K562 (cell line): Measurements from ENCODE around the gene AP1B1. TPM values are rescaled to one million over a fixed set of nuclear protein-coding genes. Genes with fewer than 3 reads are reported as not detected.

Source experiments
- ATAC-seq: fragments of 200-7000 bp; cut with Tn5 transposase; 3 replicates; pipeline ENCODE4 v1.9.1; 2020; ENCODE audit warnings: moderate library complexity
- BruUV-seq: library from RNA; stranded (reverse); fragments of 400-500 nt; replicated peaks from 2 replicates; lab custom pipeline; 2021; lab: Mats Ljungman, UMichigan
- CTCF ChIA-PET: fragments of 300-600 bp; formaldehyde crosslinking; extraction: SDS; loops from one replicate; lab custom pipeline; 2021; ENCODE audit warnings: low intra/inter-chr PET ratio; lab: Yijun Ruan, JAX
- POLR2A ChIA-PET: fragments of 300-600, 350-650 bp; sonication (Branson Sonifier 250); formaldehyde crosslinking; extraction: SDS; loops from one replicate; lab custom pipeline; 2021; ENCODE audit warnings: antibody characterized with exemption, inconsistent platforms; lab: Yijun Ruan, JAX
- DNase-seq, 4 experiments: peaks; one replicate each; pipeline versions ENCODE4 v3.0.0 to v3.0.0-alpha.2; 2011 to 2018; ENCODE audit warnings: low spot score in 3 of 4, mixed read lengths in 3 of 4; ENCODE audit errors: extremely low read depth in 1 of 4
- FAIRE-seq: peaks from 2 replicates; lab custom pipeline; 2011; peaks lifted over from hg19 to GRCh38; lab: Jason Lieb, UNC
- H2AFZ ChIP-seq: 2 replicates; pipeline ENCODE4 v1.6.0; 2011; ENCODE audit warnings: low read depth, low read length, control low read depth, inconsistent platforms
- H3K27ac ChIP-seq: fragments of 200-600 bp; 3 replicates; pipeline ENCODE4 v1.8.0; 2011; ENCODE audit warnings: low read depth, mild to moderate bottlenecking, control low read depth, inconsistent platforms, low read length, moderate library complexity, mixed read lengths; ENCODE audit errors: extremely low read depth
- H3K27me3 ChIP-seq, 2 experiments: fragments of 300-600 bp in 1 of 2; 2 replicates in 1 of 2; 3 replicates in 1 of 2; pipeline versions ENCODE4 v1.6.0 to v1.8.0; 2011; ENCODE audit warnings: inconsistent platforms in 2 of 2, low read length in 2 of 2, mild to moderate bottlenecking in 1 of 2, mixed read lengths in 1 of 2, moderate library complexity in 1 of 2; ENCODE audit not compliant: control insufficient read depth in 2 of 2, insufficient read depth in 2 of 2
- H3K36me3 ChIP-seq: fragments of 300-600 bp; 3 replicates; pipeline ENCODE4 v1.8.0; 2011; ENCODE audit warnings: mild to moderate bottlenecking, low read length, inconsistent platforms; ENCODE audit not compliant: control insufficient read depth, insufficient read depth
- H3K4me1 ChIP-seq, 2 experiments: fragments of 200-600 bp in 1 of 2; replicated peaks in 1 of 2; 2 replicates in 1 of 2; 3 replicates in 1 of 2; pipeline versions ENCODE4 v1.5.1 to v1.8.0; 2011; ENCODE audit warnings: inconsistent platforms in 2 of 2, low read length in 2 of 2, mild to moderate bottlenecking in 1 of 2, mixed read lengths in 1 of 2, moderate library complexity in 1 of 2; ENCODE audit not compliant: control insufficient read depth in 2 of 2, insufficient read depth in 2 of 2
- H3K4me2 ChIP-seq: 2 replicates; pipeline ENCODE4 v1.6.1; 2011; ENCODE audit warnings: low read length, control low read depth, inconsistent platforms, mixed read lengths; ENCODE audit not compliant: insufficient read depth
- H3K4me3 ChIP-seq: fragments of 200-600 bp; sonication (generic), shearing (Covaris generic); 2 replicates; pipeline ENCODE4 v1.5.1; 2016; ENCODE audit warnings: control low read depth, inconsistent platforms
- H3K79me2 ChIP-seq: fragments of 200-600 bp; 3 replicates; pipeline ENCODE4 v1.8.0; 2011; ENCODE audit warnings: low read length, inconsistent platforms; ENCODE audit not compliant: control insufficient read depth, insufficient read depth
- H3K9ac ChIP-seq, 2 experiments: 2 replicates each; pipeline versions ENCODE4 v1.6.0 to v1.6.1; 2011; ENCODE audit warnings: low read depth in 2 of 2, low read length in 2 of 2, control low read depth in 1 of 2, inconsistent platforms in 1 of 2, mild to moderate bottlenecking in 1 of 2, mixed read lengths in 1 of 2; ENCODE audit not compliant: insufficient read depth in 1 of 2
- H3K9me1 ChIP-seq: one replicate; pipeline ENCODE4 v1.6.0; 2011; ENCODE audit warnings: inconsistent platforms, mild to moderate bottlenecking, low read length, moderate library complexity; ENCODE audit not compliant: control insufficient read depth, insufficient read depth
- H3K9me3 ChIP-seq: replicated peaks from 2 replicates; pipeline ENCODE4 v1.5.1; 2011; ENCODE audit warnings: low read depth, low read length, inconsistent platforms; ENCODE audit not compliant: control insufficient read depth, insufficient read depth
- H4K20me1 ChIP-seq: replicated peaks from 2 replicates; pipeline ENCODE4 v1.6.1; 2011; ENCODE audit warnings: low read length, inconsistent platforms, mixed read lengths; ENCODE audit not compliant: control insufficient read depth, insufficient read depth
- FOXA3 ChIP-seq, 2 experiments: fragments of 450-650 bp in 1 of 2; sonication (generic) in 1 of 2; formaldehyde crosslinking; IDR thresholded peaks in 1 of 2; conservative IDR thresholded peaks in 1 of 2; 2 replicates each; pipeline versions ENCODE4 v1.4.0 to v1.8.0; 2020 to 2022; ENCODE audit warnings: mild to moderate bottlenecking in 2 of 2, missing genetic modification reagents in 1 of 2
- HINFP ChIP-seq: fragments of 450-650 bp; conservative IDR thresholded peaks from 2 replicates; pipeline ENCODE4 v1.6.1; 2016; ENCODE audit warnings: missing genetic modification characterization, low read depth, mild to moderate bottlenecking, control low read depth, missing compliant biosample characterization
- MCM2 ChIP-seq: fragments of 450-650 bp; IDR thresholded peaks from 2 replicates; pipeline ENCODE4 v1.6.1; 2017; ENCODE audit warnings: low read depth, mild to moderate bottlenecking
- MYC ChIP-seq, 2 experiments: fragments of 250-450 bp in 1 of 2; sonication (Bioruptor Pico) in 1 of 2; IDR thresholded peaks; 2 replicates each; pipeline versions ENCODE4 v1.5.1 to v1.6.1; 2012 to 2021; ENCODE audit warnings: low read depth in 2 of 2, borderline replicate concordance in 1 of 2, improper control_type of control experiment in 1 of 2, low read length in 1 of 2, mild to moderate bottlenecking in 1 of 2, moderate library complexity in 1 of 2
- RFX1 ChIP-seq: fragments of 450-650 bp; IDR thresholded peaks from 2 replicates; pipeline ENCODE4 v1.6.1; 2016; ENCODE audit warnings: mild to moderate bottlenecking, moderate library complexity
- SMARCB1 ChIP-seq: IDR thresholded peaks from 2 replicates; pipeline ENCODE4 v1.6.1; 2011; ENCODE audit warnings: improper control_type of control experiment, low read depth; ENCODE audit not compliant: insufficient read length
- SP1 ChIP-seq: sonication (generic); formaldehyde crosslinking; IDR thresholded peaks from 2 replicates; pipeline ENCODE4 v1.8.1; 2022; ENCODE audit warnings: mild to moderate bottlenecking, missing genetic modification reagents
- TRIM25 ChIP-seq: fragments of 450-650 bp; IDR thresholded peaks from 2 replicates; pipeline ENCODE4 v1.7.0; 2016; ENCODE audit warnings: borderline replicate concordance
- ZNF274 ChIP-seq: IDR thresholded peaks from 2 replicates; pipeline ENCODE4 v1.6.1; 2011; ENCODE audit warnings: low read depth, mild to moderate bottlenecking, low read length, moderate library complexity, borderline replicate concordance
- WGBS: fragments of 100-300 bp; shearing (Covaris generic); methylation state at CpG from one replicate; pipeline ENCODE4 v1.1.6; 2016; ENCODE audit warnings: low coverage, mixed read lengths; ENCODE audit not compliant: insufficient coverage; ENCODE audit errors: missing lambda C conversion rate; 5-methylcytosine and 5-hydroxymethylcytosine counted together
- in situ Hi-C: fragments of 300-500 bp; cut with MboI; formaldehyde crosslinking; loops from 4 replicates; pipeline ENCODE4 v1.15.0; 2018; ENCODE audit warnings: inconsistent platforms, mixed read lengths
- intact Hi-C: fragments of 100-400 bp; cut with micrococcal nuclease; formaldehyde crosslinking; loops from 2 replicates; pipeline ENCODE4 v1.14.2; 2022
- polyA plus RNA-seq, 8 experiments: library from polyadenylated mRNA; depleted of rRNA in 4 of 8; stranded (reverse) in 5 of 8; unstranded in 3 of 8; fragments of >200 nt; fragmentation: Nextera tagmentation in 2 of 8; fragmentation: Illumina TruSeq in 1 of 8; extraction: Ambion mirVana in 2 of 8; extraction: Trizol in 1 of 8; gene quantifications; 2 replicates each; pipeline versions ENCODE4 v1.2.1 to v1.2.3, GENCODE V29; 2011 to 2014; ENCODE audit warnings: inconsistent platforms in 1 of 8, missing spikeins in 1 of 8
- total RNA-seq, 7 experiments: library from RNA; depleted of rRNA in 6 of 7; stranded (reverse); fragments of >200 nt in 6 of 7; fragmentation: Illumina TruSeq in 2 of 7; extraction: Trizol in 2 of 7; gene quantifications; 2 replicates each; pipeline versions ENCODE4 v1.2.1 to v1.2.3, GENCODE V29; 2011 to 2021; ENCODE audit warnings: low replicate concordance in 1 of 7

Gene AP1B1
- total and polyA plus RNA-seq, 9 of the 15 experiments (the other 6 are each of a cell fraction or from before 2014, with no cell fraction given), result 1.2 to 60.9 (median 30.1) TPM

GRCh38 chr22:29292379-29292778 lies 96.0 kb downstream of the AP1B1 start:
- ATAC-seq (no peak), FAIRE-seq (no peak)
- no TSS peak for BruUV-seq
- H3K36me3 ChIP-seq, result peaks cover 99% of the 10 kb centered on the region
- 0 out of 2 replicates have a peak, but pooled peaks cover 2% of the 10 kb centered on the region for H4K20me1 ChIP-seq
- POLR2A ChIA-PET, result no interaction called here
- H3K4me3 ChIP-seq, result no peak overlapping the region
- TF ChIP-seq MYC (IDR thresholded peaks at IDR 0.05; ENCODE audit: low read depth, low read length) (no peak), MYC (CRISPR knock-in tag; IDR thresholded peaks at IDR 0.05; ENCODE audit: borderline replicate concordance, low read depth) (no peak), SMARCB1 (no peak)
- TF ChIP-seq, all 486 proteins: peak for 0
- no peak for DNase-seq
- H3K4me1 ChIP-seq, result no peaks in the 10 kb centered on the region
- no peaks in the 10 kb centered on the region for H3K9me1 ChIP-seq
- no peak overlapping the region for H3K4me2 ChIP-seq
- H3K9me3 ChIP-seq, result no peaks in the 10 kb centered on the region
- intact Hi-C loops, result no loop called here
- peaks cover 27% of the 10 kb centered on the region; the same call in 2 of the 3 replicates for H3K79me2 ChIP-seq
- in situ Hi-C loops, result no loop called here
- no peak overlapping the region for H2AFZ ChIP-seq
- no peaks in the 10 kb centered on the region for H3K27me3 ChIP-seq
- CTCF ChIA-PET, result no interaction called here
- H3K9ac ChIP-seq, result no peak overlapping the region
- no peak overlapping the region for H3K27ac ChIP-seq

GRCh38 chr22:29291215-29291614 lies 97.2 kb downstream of the AP1B1 start:
- Histone ChIP-seq H3K4me1 (no peaks in the 10 kb centered on the region), H3K36me3 (peaks cover 99% of the 10 kb centered on the region), H3K4me3 (no peak overlapping the region), H4K20me1 (0 out of 2 replicates have a peak, but pooled peaks cover 2% of the 10 kb centered on the region), H3K4me2 (no peak overlapping the region), H3K9me1 (no peaks in the 10 kb centered on the region), H2AFZ (no peak overlapping the region), H3K27ac (no peak overlapping the region), H3K27me3 (no peaks in the 10 kb centered on the region), H3K79me2 (peaks cover 27% of the 10 kb centered on the region; the same call in 2 of the 3 replicates), H3K9me3 (no peaks in the 10 kb centered on the region), H3K9ac (no peak overlapping the region)
- BruUV-seq, result TSS peak; percentile 14
- CTCF ChIA-PET, result no interaction called here
- ATAC-seq (peak; percentile 51; the same call in 2 of the 3 replicates), DNase-seq (no peak), FAIRE-seq (no peak)
- POLR2A ChIA-PET, result interaction anchor here (1.4 to 2.0 kb wide), 2 partner anchors 13 to 24 kb away, joined by 3 to 8 read pairs; no protein-coding TSS in a partner anchor
- 95% methylated on average over 7 of the region's 7 CpGs for WGBS
- intact Hi-C loops, result no loop called here
- TF ChIP-seq MCM2 (no peak), RFX1 (no peak), FOXA3 (CRISPR knock-in tag; conservative IDR thresholded peaks at IDR 0.05 in 1 of 2, IDR thresholded peaks at IDR 0.05 in 1 of 2) (no peak), SP1 (no peak), TRIM25 (no peak), ZNF274 (no peak), HINFP (no peak)
- in situ Hi-C loops, result no loop called here
